ENCODE results near the gene SMAP2. TPM values are rescaled to one million over a fixed set of nuclear protein-coding genes. Genes with fewer than 3 reads are reported as not detected.

Gene SMAP2
- total and polyA plus RNA-seq, 2 donors (not counting 3 experiments of a cell fraction or from before 2014, with no cell fraction given) = 8.0 to 11.1 TPM

GRCh38 chr1:40416709-40417108 is 43.2 kb downstream of the SMAP2 start:
- H3K9me1 ChIP-seq (replicated peaks; ENCODE audit: control insufficient read depth, extremely low read depth, insufficient read depth, low read length) = no peaks in the 10 kb centered on the region
- TF ChIP-seq EZH2 (IDR thresholded peaks at IDR 0.05; ENCODE audit: borderline replicate concordance, low read depth, low read length, severe bottlenecking) = no peak
- TF ChIP-seq FOS (IDR thresholded peaks at IDR 0.05; ENCODE audit: borderline replicate concordance, insufficient read depth, low read length) = no peak
- TF ChIP-seq MYC (IDR thresholded peaks at IDR 0.05; ENCODE audit: low read depth, low read length) = no peak
- no peak for TF ChIP-seq CTCF (IDR thresholded peaks at IDR 0.05; ENCODE audit: extremely low read depth in 1 of 2, insufficient read depth in 1 of 2, low read depth in 1 of 2, low read length in 2 of 2)
- no peak for TF ChIP-seq JUN (IDR thresholded peaks at IDR 0.05; ENCODE audit: borderline replicate concordance, insufficient read depth, insufficient read length, low read depth)
- no peak for TF ChIP-seq POLR2A (IDR thresholded peaks at IDR 0.05; ENCODE audit: low read depth, low read length)
- no peak for TF ChIP-seq GATA2 (IDR thresholded peaks at IDR 0.05; ENCODE audit: insufficient read depth, insufficient read length, low read depth, low read length)
- no peak for TF ChIP-seq POLR2AphosphoS5 (IDR thresholded peaks at IDR 0.05; ENCODE audit: insufficient read depth, low read depth, low read length)
- H3K9me3 ChIP-seq (replicated peaks; ENCODE audit: control insufficient read depth, insufficient read depth, low read length) = no peaks in the 10 kb centered on the region
- peaks cover 0 to 3% of the 10 kb centered on the region in 2 experiments for H3K36me3 ChIP-seq (ENCODE audit: control insufficient read depth in 2 of 2, extremely low read depth in 1 of 2, insufficient read depth in 2 of 2, low read length in 2 of 2)
- H3K4me2 ChIP-seq (ENCODE audit: insufficient read depth, low read length) = no peak overlapping the region
- no peaks in the 10 kb centered on the region for H3K79me2 ChIP-seq (ENCODE audit: control insufficient read depth, insufficient read depth, low read length)
- ChIA-PET POLR2A (no interaction called here), CTCF (interaction anchor here (1.0 to 2.2 kb wide), 4 partner anchors 12 to 273 kb away, joined by 3 to 15 read pairs (median 10); partner anchors contain the start of gene ZFP69B)
- H3K9ac ChIP-seq (replicated peaks; ENCODE audit: extremely low read depth, insufficient read depth, low read length) = no peak overlapping the region
- no peak overlapping the region for H2AFZ ChIP-seq (ENCODE audit: low read depth, low read length)
- H3K4me1 ChIP-seq (ENCODE audit: control insufficient read depth, extremely low read depth, insufficient read depth, low read length) = no peaks in the 10 kb centered on the region
- no peaks in the 10 kb centered on the region for H4K20me1 ChIP-seq (replicated peaks; ENCODE audit: control insufficient read depth, extremely low read depth, insufficient read depth, low read length)
- FAIRE-seq = no peak
- no peak for DNase-seq (ENCODE audit: low read depth, low spot score)
- H3K4me3 ChIP-seq (replicated peaks in 1 of 3; ENCODE audit: insufficient read depth in 1 of 3, low read depth in 1 of 3, low read length in 3 of 3) = no peak overlapping the region
- H3K27ac ChIP-seq (ENCODE audit: insufficient read depth, low read depth, low read length) = no peak overlapping the region
- intact Hi-C loops (cut with micrococcal nuclease) = no loop called here
- no TSS peak for BruUV-seq (replicated peaks)
- no peaks in the 10 kb centered on the region for H3K27me3 ChIP-seq (ENCODE audit: control insufficient read depth in 2 of 2, insufficient read depth in 2 of 2, low read length in 2 of 2)
- dilution Hi-C loops (cut with MboI; ENCODE audit: extremely low pct_ligation_motif_present, low sequenced_read_pairs) = no loop called here
